DND-41 (cell line): ENCODE measurements around the gene NOTCH4.
"Not testable (repeated sequence)": the region's sequence is repeated elsewhere in the genome, so short reads cannot be mapped to it uniquely, and the experiment has no call there.

ENCODE experiments used
- EZH2 ChIP-seq: IDR thresholded peaks from 3 replicates; pipeline ENCODE4 v1.6.1; 2012; ENCODE audit warnings: borderline replicate concordance, low read depth, mild to moderate bottlenecking, moderate library complexity, low read length, inconsistent platforms; ENCODE audit not compliant: severe bottlenecking
- TF ChIP-seq, protein P1 (sequence below): IDR thresholded peaks from 2 replicates; pipeline ENCODE4 v1.5.1; 2012; ENCODE audit warnings: borderline replicate concordance, low read length, moderate library complexity, mild to moderate bottlenecking; ENCODE audit not compliant: poor library complexity, severe bottlenecking; ENCODE audit errors: extremely low read depth

GRCh38 chr6:32242318-32242813 lies 18.5 kb upstream of the NOTCH4 start:
- TF ChIP-seq, protein P1, sequence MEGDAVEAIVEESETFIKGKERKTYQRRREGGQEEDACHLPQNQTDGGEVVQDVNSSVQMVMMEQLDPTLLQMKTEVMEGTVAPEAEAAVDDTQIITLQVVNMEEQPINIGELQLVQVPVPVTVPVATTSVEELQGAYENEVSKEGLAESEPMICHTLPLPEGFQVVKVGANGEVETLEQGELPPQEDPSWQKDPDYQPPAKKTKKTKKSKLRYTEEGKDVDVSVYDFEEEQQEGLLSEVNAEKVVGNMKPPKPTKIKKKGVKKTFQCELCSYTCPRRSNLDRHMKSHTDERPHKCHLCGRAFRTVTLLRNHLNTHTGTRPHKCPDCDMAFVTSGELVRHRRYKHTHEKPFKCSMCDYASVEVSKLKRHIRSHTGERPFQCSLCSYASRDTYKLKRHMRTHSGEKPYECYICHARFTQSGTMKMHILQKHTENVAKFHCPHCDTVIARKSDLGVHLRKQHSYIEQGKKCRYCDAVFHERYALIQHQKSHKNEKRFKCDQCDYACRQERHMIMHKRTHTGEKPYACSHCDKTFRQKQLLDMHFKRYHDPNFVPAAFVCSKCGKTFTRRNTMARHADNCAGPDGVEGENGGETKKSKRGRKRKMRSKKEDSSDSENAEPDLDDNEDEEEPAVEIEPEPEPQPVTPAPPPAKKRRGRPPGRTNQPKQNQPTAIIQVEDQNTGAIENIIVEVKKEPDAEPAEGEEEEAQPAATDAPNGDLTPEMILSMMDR = not testable (repeated sequence)
- TF ChIP-seq EZH2 = not testable (repeated sequence)
